OCI-LY1 (cell line): ENCODE results near the gene HORMAD2.

ENCODE experiments used
- H2AFZ ChIP-seq: fragments of 200-600 bp; sonication (generic), shearing (Covaris generic); 2 replicates; pipeline ENCODE4 v1.6.0; 2014; ENCODE audit warnings: antibody characterized with exemption, mild to moderate bottlenecking, low read length
- H3F3A ChIP-seq: fragments of 200-600 bp; sonication (generic), shearing (Covaris generic); 2 replicates; pipeline ENCODE4 v1.6.0; 2014; ENCODE audit warnings: mild to moderate bottlenecking, antibody characterized with exemption, low read length, moderate library complexity; ENCODE audit not compliant: insufficient read depth
- H3K27ac ChIP-seq: fragments of 200-600 bp; sonication (generic); 2 replicates; pipeline ENCODE4 v1.5.1; 2014; ENCODE audit warnings: low read length, mixed run types, mild to moderate bottlenecking, low read depth; ENCODE audit not compliant: poor library complexity, severe bottlenecking
- H3K27me3 ChIP-seq: fragments of 200-600 bp; sonication (generic); 2 replicates; pipeline ENCODE4 v1.6.0; 2014; ENCODE audit warnings: antibody characterized with exemption, mild to moderate bottlenecking, low read length, moderate library complexity; ENCODE audit not compliant: insufficient read depth
- H3K36me3 ChIP-seq: fragments of 200-600 bp; sonication (generic); 2 replicates; pipeline ENCODE4 v1.6.1; 2014; ENCODE audit warnings: mild to moderate bottlenecking, antibody characterized with exemption, low read length, moderate library complexity, mixed read lengths; ENCODE audit not compliant: insufficient read depth
- H3K4me1 ChIP-seq: fragments of 200-600 bp; sonication (generic); 2 replicates; pipeline ENCODE4 v1.5.1; 2014; ENCODE audit warnings: mild to moderate bottlenecking, low read length, moderate library complexity; ENCODE audit not compliant: insufficient read depth, severe bottlenecking
- H3K4me2 ChIP-seq: fragments of 200-600 bp; sonication (generic), shearing (Covaris generic); 2 replicates; pipeline ENCODE4 v1.6.1; 2014; ENCODE audit warnings: low read length
- H3K4me3 ChIP-seq: fragments of 200-600 bp; sonication (generic); 2 replicates; pipeline ENCODE4 v1.5.1; 2014; ENCODE audit warnings: low read length, low read depth, mild to moderate bottlenecking, mixed read lengths; ENCODE audit not compliant: poor library complexity, severe bottlenecking
- H3K79me2 ChIP-seq: fragments of 200-600 bp; shearing (Covaris generic); 2 replicates; pipeline ENCODE4 v1.6.1; 2016; ENCODE audit warnings: mixed run types, low read length, mixed read lengths; ENCODE audit not compliant: insufficient read depth
- H3K9ac ChIP-seq: fragments of 200-600 bp; sonication (generic), shearing (Covaris generic); 2 replicates; pipeline ENCODE4 v1.6.1; 2014; ENCODE audit warnings: mild to moderate bottlenecking, low read length, mixed read lengths
- H3K9me2 ChIP-seq: fragments of 200-600 bp; sonication (generic), shearing (Covaris generic); 2 replicates; pipeline ENCODE4 v1.6.1; 2014; ENCODE audit warnings: low read depth, mild to moderate bottlenecking, low read length, mixed read lengths
- H3K9me3 ChIP-seq: fragments of 200-600 bp; shearing (Covaris generic); 2 replicates; pipeline ENCODE4 v1.6.1; 2014; ENCODE audit warnings: low read length, mixed read lengths
- H4K20me1 ChIP-seq: fragments of 200-600 bp; sonication (generic), shearing (Covaris generic); 2 replicates; pipeline ENCODE4 v1.6.0; 2016; ENCODE audit warnings: mild to moderate bottlenecking, low read length; ENCODE audit not compliant: insufficient read depth
- EZH2 ChIP-seq: fragments of 200-600 bp; sonication (generic), shearing (Covaris generic); IDR thresholded peaks from 2 replicates; pipeline ENCODE4 v1.8.0; 2017; ENCODE audit warnings: borderline replicate concordance, mixed run types, mild to moderate bottlenecking, antibody characterized with exemption, low read length, moderate library complexity, mixed read lengths
- TF ChIP-seq, protein P1 (sequence below): fragments of 200-600 bp; sonication (generic), shearing (Covaris generic); IDR thresholded peaks from 2 replicates; pipeline ENCODE4 v1.5.1; 2017; ENCODE audit warnings: mild to moderate bottlenecking, antibody characterized with exemption, low read length, moderate library complexity, mixed read lengths

HORMAD2 gene

DNA sequence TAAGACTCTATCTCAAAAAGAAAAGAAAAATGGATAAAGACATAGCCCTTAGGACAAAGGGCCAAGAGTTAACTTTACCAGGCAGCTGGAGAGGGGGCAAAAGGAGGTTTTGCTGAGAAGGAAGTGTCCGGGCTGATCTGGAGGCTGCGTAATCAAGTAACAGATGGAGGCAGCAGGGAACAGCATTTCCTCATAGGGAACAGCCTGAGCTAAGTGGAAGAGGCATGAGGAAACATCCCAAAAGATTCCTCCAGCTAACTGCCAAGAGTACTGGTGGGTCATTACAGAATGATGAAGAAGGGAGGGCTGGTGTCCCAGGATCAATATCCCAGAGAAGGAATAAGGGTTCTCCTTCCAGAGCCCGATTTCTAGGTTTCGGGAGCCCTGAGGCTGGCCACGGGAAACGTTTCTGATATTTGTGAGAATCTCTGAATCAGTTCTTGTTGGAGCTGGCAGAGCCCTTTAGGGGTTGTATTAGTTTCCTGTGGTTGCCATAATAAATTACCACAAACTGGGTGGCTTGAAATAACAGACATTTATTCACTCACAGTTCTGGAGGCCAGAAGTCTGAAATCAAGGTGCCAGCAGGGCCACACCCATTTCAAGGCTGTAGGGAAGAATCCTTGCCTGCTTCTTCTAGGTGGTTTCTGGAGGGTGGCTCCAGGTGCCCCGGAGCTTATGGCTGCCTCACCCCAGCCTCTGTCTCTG is 145.1 kb downstream of the HORMAD2 start:
- Histone ChIP-seq H3K9ac (no peak overlapping the region), H3K27me3 (peaks cover 8% of the 10 kb centered on the region), H3K4me2 (no peak overlapping the region), H3K4me1 (no peaks in the 10 kb centered on the region), H2AFZ (no peak overlapping the region), H3K36me3 (no peaks in the 10 kb centered on the region), H3F3A (no peaks in the 10 kb centered on the region), H3K9me2 (no peaks in the 10 kb centered on the region), H3K27ac (no peak overlapping the region), H3K79me2 (no peaks in the 10 kb centered on the region), H3K4me3 (no peak overlapping the region), H4K20me1 (no peaks in the 10 kb centered on the region), H3K9me3 (no peaks in the 10 kb centered on the region)
- TF ChIP-seq, protein P1, sequence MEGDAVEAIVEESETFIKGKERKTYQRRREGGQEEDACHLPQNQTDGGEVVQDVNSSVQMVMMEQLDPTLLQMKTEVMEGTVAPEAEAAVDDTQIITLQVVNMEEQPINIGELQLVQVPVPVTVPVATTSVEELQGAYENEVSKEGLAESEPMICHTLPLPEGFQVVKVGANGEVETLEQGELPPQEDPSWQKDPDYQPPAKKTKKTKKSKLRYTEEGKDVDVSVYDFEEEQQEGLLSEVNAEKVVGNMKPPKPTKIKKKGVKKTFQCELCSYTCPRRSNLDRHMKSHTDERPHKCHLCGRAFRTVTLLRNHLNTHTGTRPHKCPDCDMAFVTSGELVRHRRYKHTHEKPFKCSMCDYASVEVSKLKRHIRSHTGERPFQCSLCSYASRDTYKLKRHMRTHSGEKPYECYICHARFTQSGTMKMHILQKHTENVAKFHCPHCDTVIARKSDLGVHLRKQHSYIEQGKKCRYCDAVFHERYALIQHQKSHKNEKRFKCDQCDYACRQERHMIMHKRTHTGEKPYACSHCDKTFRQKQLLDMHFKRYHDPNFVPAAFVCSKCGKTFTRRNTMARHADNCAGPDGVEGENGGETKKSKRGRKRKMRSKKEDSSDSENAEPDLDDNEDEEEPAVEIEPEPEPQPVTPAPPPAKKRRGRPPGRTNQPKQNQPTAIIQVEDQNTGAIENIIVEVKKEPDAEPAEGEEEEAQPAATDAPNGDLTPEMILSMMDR, result no peak
- TF ChIP-seq EZH2, result no peak

GRCh38 chr22:30226192-30226832 is 146.0 kb downstream of the HORMAD2 start:
- no peaks in the 10 kb centered on the region for H3F3A ChIP-seq
- peaks cover 8% of the 10 kb centered on the region for H3K27me3 ChIP-seq
- no peak overlapping the region for H3K4me3 ChIP-seq
- H3K4me2 ChIP-seq, result no peak overlapping the region
- no peaks in the 10 kb centered on the region for H3K4me1 ChIP-seq
- no peaks in the 10 kb centered on the region for H3K36me3 ChIP-seq
- TF ChIP-seq, protein P1, result no peak
- no peak for TF ChIP-seq EZH2
- no peak overlapping the region for H3K9ac ChIP-seq
- H4K20me1 ChIP-seq, result no peaks in the 10 kb centered on the region
- H3K79me2 ChIP-seq, result no peaks in the 10 kb centered on the region
- no peaks in the 10 kb centered on the region for H3K9me2 ChIP-seq
- no peaks in the 10 kb centered on the region for H3K9me3 ChIP-seq
- no peak overlapping the region for H2AFZ ChIP-seq
- no peak overlapping the region for H3K27ac ChIP-seq
